Measurements from ENCODE around the gene GPD1. TPM values are rescaled to one million over a fixed set of nuclear protein-coding genes. Genes with fewer than 3 reads are reported as not detected.

GPD1 gene
- total and polyA plus RNA-seq, 10 donors = 0.13 to 0.79 (median 0.48) TPM; not detected in 1

- 84 to 96% (median 94%) methylated on average over 3 of the region's 3 CpGs for WGBS, 5 donors
- peaks cover 6 to 73% (median 59%) of the 10 kb centered on the region in 6 donors for H3K36me3 ChIP-seq
- no peak for DNase-seq
- no peak overlapping the region for H3K27ac ChIP-seq
- peaks cover 0 to 4% (median 0%) of the 10 kb centered on the region in 6 donors for H3K4me1 ChIP-seq
- no peak overlapping the region for H3K4me3 ChIP-seq
- no peaks in the 10 kb centered on the region for H3K9me3 ChIP-seq
- no peaks in the 10 kb centered on the region for H3K27me3 ChIP-seq (replicated peaks in 1 of 7)
- no peak for TF ChIP-seq CTCF (IDR thresholded peaks at IDR 0.05 in 8 of 11, conservative IDR thresholded peaks at IDR 0.05 in 3 of 11)
- no peak for TF ChIP-seq POLR2A (IDR thresholded peaks at IDR 0.05)
- no peak for TF ChIP-seq POLR2AphosphoS5 (IDR thresholded peaks at IDR 0.05)
- intact Hi-C loops (cut with DNase I; ENCODE audit: low total_unique reads) = no loop called here
Measured at GRCh38 chr12:50100561-50100960, 3.2 kb upstream of the GPD1 start.

GRCh38 chr12:50101663-50102062 is 2.1 kb upstream of the GPD1 start:
- no peak for DNase-seq
- peaks cover 5 to 62% (median 48%) of the 10 kb centered on the region in 6 donors for H3K36me3 ChIP-seq

GRCh38 chr12:50102131-50102531 is 1.7 kb upstream of the GPD1 start:
- Histone ChIP-seq H3K36me3 (peaks cover under 1 to 57% (median 43%) of the 10 kb centered on the region in 6 donors), H3K27ac (no peak overlapping the region), H3K9me3 (no peaks in the 10 kb centered on the region), H3K4me3 (no peak overlapping the region), H3K4me1 (peaks cover 0 to 4% (median 0%) of the 10 kb centered on the region in 6 donors), H3K27me3 (replicated peaks in 1 of 7) (no peaks in the 10 kb centered on the region)
- DNase-seq = no peak
- intact Hi-C loops (cut with DNase I; ENCODE audit: low total_unique reads) = no loop called here
- 91 to 98% (median 92%) methylated on average over 2 of the region's 2 CpGs for WGBS, 5 donors
- no peak for TF ChIP-seq POLR2A (IDR thresholded peaks at IDR 0.05)
- TF ChIP-seq POLR2AphosphoS5 (IDR thresholded peaks at IDR 0.05) = no peak
- TF ChIP-seq CTCF (IDR thresholded peaks at IDR 0.05 in 8 of 11, conservative IDR thresholded peaks at IDR 0.05 in 3 of 11) = no peak

More at GRCh38 chr12:50101663-50102062, 2.1 kb upstream of the GPD1 start:
- no peaks in the 10 kb centered on the region for H3K27me3 ChIP-seq (replicated peaks in 1 of 7)
- TF ChIP-seq CTCF (IDR thresholded peaks at IDR 0.05 in 8 of 11, conservative IDR thresholded peaks at IDR 0.05 in 3 of 11) (peak in 3 of 11 experiments; percentile 17 to 34 (median 19)), POLR2A (IDR thresholded peaks at IDR 0.05) (no peak), POLR2AphosphoS5 (IDR thresholded peaks at IDR 0.05) (no peak)
- peaks cover 0 to 4% (median 0%) of the 10 kb centered on the region in 6 donors for H3K4me1 ChIP-seq
- H3K4me3 ChIP-seq = no peak overlapping the region
- H3K27ac ChIP-seq = no peak overlapping the region
- 84 to 88% (median 85%) methylated on average over 3 of the region's 3 CpGs for WGBS, 5 donors
- no peaks in the 10 kb centered on the region for H3K9me3 ChIP-seq
- intact Hi-C loops (cut with DNase I; ENCODE audit: low total_unique reads) = no loop called here

- intact Hi-C loops (cut with DNase I; ENCODE audit: low total_unique reads) = no loop called here
- Histone ChIP-seq H3K27ac (no peak overlapping the region), H3K9me3 (no peaks in the 10 kb centered on the region), H3K4me3 (no peak overlapping the region), H3K27me3 (replicated peaks in 1 of 7) (no peaks in the 10 kb centered on the region), H3K4me1 (peaks cover 0 to 4% (median 0%) of the 10 kb centered on the region in 6 donors), H3K36me3 (peaks cover 0 to 51% (median 37%) of the 10 kb centered on the region in 6 donors)
- TF ChIP-seq POLR2A (IDR thresholded peaks at IDR 0.05) (no peak), POLR2AphosphoS5 (IDR thresholded peaks at IDR 0.05) (peak in 1 of 3 donors; percentile 30)
- DNase-seq = no peak
- WGBS, 5 donors = 72 to 83% (median 79%) methylated on average over 7 to 8 of the region's 8 CpGs
Measured at GRCh38 chr12:50102646-50103309, 1.0 kb upstream of the GPD1 start.

Measured in spleen (tissue), 11 donors.